GM10266 (cell line): ENCODE measurements around the gene DNAJB4.

Experiments
- DNase-seq: peaks from one replicate; pipeline ENCODE4 v3.0.0; 2012; ENCODE audit errors: extremely low spot score
- TF ChIP-seq, protein P1 (sequence below): IDR thresholded peaks from 2 replicates; pipeline ENCODE4 v1.5.1; 2012; ENCODE audit warnings: mild to moderate bottlenecking, low read depth; ENCODE audit not compliant: control insufficient read depth, insufficient read depth; ENCODE audit errors: missing control alignments

DNAJB4 gene

DNA sequence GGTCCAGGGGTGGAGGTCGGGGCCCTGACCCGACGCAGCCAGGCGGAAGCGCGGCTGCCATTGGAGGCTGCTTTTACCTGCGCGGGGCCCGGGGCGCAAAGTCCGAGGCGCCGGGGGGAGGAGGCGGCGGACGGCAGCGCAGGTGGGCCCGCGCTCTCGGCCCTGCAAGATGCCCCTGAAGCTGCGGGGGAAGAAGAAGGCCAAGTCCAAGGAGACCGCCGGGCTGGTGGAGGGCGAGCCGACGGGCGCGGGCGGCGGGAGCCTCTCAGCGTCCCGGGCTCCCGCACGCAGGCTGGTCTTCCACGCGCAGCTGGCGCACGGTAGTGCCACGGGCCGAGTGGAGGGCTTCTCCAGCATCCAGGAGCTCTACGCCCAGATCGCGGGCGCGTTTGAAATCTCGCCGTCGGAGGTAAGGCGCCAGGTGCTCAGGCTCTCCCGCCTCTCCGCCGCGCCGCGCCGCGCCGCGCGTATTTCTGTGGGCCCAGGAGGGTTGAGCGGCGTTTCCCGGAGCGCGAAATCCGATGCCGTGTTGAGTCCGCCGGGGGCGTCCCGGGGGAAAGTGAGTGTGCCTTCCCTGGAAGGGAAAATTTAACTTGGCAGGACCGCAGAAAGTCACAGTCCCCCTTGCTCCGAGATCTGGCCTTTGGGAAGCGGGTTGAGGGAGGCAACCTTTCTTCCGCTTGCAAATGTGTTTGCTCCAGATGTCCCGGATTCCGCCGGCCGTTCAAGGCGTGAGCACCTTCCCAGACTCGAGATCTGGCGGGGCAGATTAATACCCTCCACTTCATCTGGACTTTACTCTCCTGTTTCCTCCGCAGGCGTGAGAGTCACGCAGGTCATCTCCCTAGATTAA is 41.4 kb downstream of the DNAJB4 start, which contains the start of gene GIPC2:
TSS of gene GIPC2 (plus strand) at position 41 of the 853 bp plus-strand sequence. CDS start at position 170, 129 bp downstream.
- no peak for DNase-seq
- TF ChIP-seq, protein P1, sequence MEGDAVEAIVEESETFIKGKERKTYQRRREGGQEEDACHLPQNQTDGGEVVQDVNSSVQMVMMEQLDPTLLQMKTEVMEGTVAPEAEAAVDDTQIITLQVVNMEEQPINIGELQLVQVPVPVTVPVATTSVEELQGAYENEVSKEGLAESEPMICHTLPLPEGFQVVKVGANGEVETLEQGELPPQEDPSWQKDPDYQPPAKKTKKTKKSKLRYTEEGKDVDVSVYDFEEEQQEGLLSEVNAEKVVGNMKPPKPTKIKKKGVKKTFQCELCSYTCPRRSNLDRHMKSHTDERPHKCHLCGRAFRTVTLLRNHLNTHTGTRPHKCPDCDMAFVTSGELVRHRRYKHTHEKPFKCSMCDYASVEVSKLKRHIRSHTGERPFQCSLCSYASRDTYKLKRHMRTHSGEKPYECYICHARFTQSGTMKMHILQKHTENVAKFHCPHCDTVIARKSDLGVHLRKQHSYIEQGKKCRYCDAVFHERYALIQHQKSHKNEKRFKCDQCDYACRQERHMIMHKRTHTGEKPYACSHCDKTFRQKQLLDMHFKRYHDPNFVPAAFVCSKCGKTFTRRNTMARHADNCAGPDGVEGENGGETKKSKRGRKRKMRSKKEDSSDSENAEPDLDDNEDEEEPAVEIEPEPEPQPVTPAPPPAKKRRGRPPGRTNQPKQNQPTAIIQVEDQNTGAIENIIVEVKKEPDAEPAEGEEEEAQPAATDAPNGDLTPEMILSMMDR: no peak

DNA sequence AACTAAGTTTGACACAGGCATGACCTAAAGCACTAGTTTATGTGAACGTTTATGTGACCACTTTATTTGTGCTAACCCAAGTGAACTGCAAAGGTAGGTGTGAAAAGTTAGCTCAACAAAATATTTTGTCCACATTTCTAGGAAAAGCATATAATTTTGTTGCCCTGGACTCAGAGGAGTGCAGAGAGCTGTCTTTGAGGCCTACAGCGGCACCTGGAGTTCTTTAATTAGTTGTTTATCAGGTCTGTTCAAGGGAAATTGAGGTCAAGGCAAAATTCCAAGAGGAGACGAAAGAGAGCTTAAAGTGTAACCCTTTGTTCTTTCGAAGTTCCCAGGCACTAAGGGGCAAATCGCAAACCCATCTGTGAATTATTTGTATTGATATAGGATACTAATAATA is 42.4 kb downstream of the DNAJB4 start:
- no peak for DNase-seq
- TF ChIP-seq, protein P1: no peak

DNA sequence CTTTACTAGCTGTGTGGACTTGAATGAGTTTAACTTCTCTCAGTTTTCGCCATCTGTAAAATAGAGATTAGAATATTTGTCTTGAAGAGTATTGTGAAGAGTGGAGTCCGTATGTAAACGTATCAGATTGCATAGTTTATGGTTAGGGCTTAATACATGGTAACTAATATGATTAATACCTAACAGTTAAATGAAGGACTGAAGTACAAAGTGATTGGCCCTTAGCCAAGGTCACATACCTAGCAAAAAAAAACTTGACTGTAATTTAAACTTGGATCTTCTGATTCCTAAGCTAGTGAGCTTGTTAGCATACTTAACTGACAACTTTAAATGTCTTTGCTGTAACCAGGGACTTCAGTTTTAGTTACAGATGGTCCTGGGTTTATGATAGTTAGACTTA is 42.9 kb downstream of the DNAJB4 start:
- DNase-seq: no peak

DNA sequence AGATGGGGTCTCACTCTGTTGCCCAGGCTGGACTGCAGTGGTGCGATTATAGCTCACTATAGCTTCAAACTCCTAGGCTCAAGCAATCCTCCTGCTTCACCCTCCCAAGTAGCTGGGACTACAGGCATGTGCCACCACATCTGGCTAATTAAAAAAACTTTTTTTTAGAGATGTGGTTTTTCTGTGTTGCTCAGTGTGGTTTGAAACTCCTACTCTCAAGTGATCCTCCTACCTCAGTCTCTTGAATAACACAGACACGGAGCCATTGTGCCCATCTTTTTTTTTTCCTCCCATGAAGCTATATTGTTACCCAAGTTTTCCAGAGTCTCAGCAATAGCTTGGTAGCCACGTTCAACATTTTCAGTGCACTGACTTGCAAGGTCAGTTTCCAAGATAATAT is 43.7 kb downstream of the DNAJB4 start:
- no peak for DNase-seq
- TF ChIP-seq, protein P1: no peak

More for the DNA sequence above, 42.9 kb downstream of the DNAJB4 start:
- TF ChIP-seq, protein P1: no peak

DNA sequence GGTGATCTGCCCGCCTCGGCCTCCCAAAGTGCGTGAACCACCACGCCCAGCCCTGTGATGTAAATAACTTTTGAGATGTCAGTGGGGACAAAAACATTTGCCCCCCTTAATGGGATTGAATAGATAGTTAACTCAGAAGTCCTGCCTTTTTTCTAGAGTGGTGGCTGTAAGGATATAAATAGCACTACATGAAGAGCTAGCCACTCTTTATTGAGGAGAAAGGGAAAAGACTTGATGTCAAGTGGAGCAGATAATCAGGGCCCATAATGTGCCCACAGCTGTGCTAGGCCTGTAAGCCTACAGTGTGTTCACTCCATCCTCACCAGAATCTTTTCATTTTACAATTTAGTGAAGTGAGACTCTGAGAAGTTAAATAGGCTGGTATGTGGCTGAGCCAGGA is 44.7 kb downstream of the DNAJB4 start:
- DNase-seq: no peak
- TF ChIP-seq, protein P1: no peak

DNA sequence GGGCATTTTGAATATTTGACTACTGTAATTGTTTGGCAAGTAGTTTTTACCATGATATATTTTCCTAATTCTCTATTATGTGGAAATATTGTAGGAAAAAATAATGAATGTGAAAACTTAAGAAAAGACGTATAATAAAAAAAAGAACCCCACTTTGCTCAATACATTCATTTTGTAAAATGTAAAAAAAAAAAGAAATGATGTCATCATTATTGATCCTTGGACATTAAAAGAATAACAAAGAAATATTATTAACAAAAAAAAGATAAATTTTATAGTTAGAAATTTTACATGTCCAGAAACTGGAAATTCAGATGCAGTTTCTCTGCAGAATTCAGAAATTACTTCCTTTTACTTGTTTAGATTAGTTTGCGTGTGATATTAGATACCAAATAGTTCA is 46.3 kb downstream of the DNAJB4 start:
- TF ChIP-seq, protein P1: no peak

More for the DNA sequence above, 46.3 kb downstream of the DNAJB4 start:
- no peak for DNase-seq
